Smooth muscle cell (in vitro differentiated cells): Measurements from ENCODE around the gene JPH3. TPM values are rescaled to one million over a fixed set of nuclear protein-coding genes. Genes with fewer than 3 reads are reported as not detected.

ENCODE experiments used
- DNase-seq: peaks from one replicate; lab custom pipeline; 2025; ENCODE audit not compliant: unreplicated experiment; lab: John Stamatoyannopoulos, UW
- H2AFZ ChIP-seq: fragments of 200-600 bp; sonication (generic); 2 replicates; pipeline ENCODE4 v1.6.0; 2016; ENCODE audit warnings: antibody characterized with exemption, low read depth, mild to moderate bottlenecking
- H3F3A ChIP-seq: fragments of 200-600 bp; sonication (generic); 2 replicates; pipeline ENCODE4 v1.6.0; 2017; ENCODE audit warnings: antibody characterized with exemption, low read depth
- H3K27ac ChIP-seq: fragments of 200-600 bp; sonication (generic); 2 replicates; pipeline ENCODE4 v1.5.1; 2016; ENCODE audit warnings: low read depth, mild to moderate bottlenecking
- H3K27me3 ChIP-seq: fragments of 200-600 bp; sonication (generic); 2 replicates; pipeline ENCODE4 v1.6.1; 2016; ENCODE audit warnings: low read depth, mild to moderate bottlenecking
- H3K36me3 ChIP-seq: fragments of 200-600 bp; sonication (generic); 2 replicates; pipeline ENCODE4 v1.5.1; 2016; ENCODE audit warnings: low read depth
- H3K4me1 ChIP-seq: fragments of 200-600 bp; sonication (generic); 2 replicates; pipeline ENCODE4 v1.5.1; 2016; ENCODE audit warnings: low read depth
- H3K4me2 ChIP-seq: fragments of 200-600 bp; sonication (generic); 2 replicates; pipeline ENCODE4 v1.6.0; 2016; ENCODE audit warnings: mild to moderate bottlenecking
- H3K4me3 ChIP-seq: fragments of 200-600 bp; sonication (generic); 2 replicates; pipeline ENCODE4 v1.5.1; 2016; ENCODE audit warnings: mild to moderate bottlenecking
- H3K79me2 ChIP-seq: fragments of 200-600 bp; sonication (generic); 2 replicates; pipeline ENCODE4 v1.6.0; 2016; ENCODE audit warnings: low read depth, mild to moderate bottlenecking
- H3K9ac ChIP-seq: fragments of 200-600 bp; sonication (generic); 2 replicates; pipeline ENCODE4 v1.6.0; 2016; ENCODE audit warnings: low read depth
- H3K9me3 ChIP-seq: fragments of 200-600 bp; sonication (generic); replicated peaks from 2 replicates; pipeline ENCODE4 v1.5.1; 2016; ENCODE audit warnings: low read depth
- H4K20me1 ChIP-seq: fragments of 200-600 bp; sonication (generic); 2 replicates; pipeline ENCODE4 v1.6.0; 2016; ENCODE audit warnings: low read depth
- WGBS: methylation state at CpG from one replicate; pipeline ENCODE4 v1.1.7; 2016; ENCODE audit warnings: low lambda C conversion rate; 5-methylcytosine and 5-hydroxymethylcytosine counted together
- polyA plus RNA-seq: library from polyadenylated mRNA; unstranded; fragments of >200 nt; fragmentation: Nextera tagmentation; extraction: Ambion mirVana; gene quantifications from 2 replicates; pipeline ENCODE4 v1.2.1, GENCODE V29; 2016
- total RNA-seq: library from RNA; depleted of rRNA; stranded (reverse); fragments of >200 nt; gene quantifications from 2 replicates; pipeline ENCODE4 v1.2.3, GENCODE V29; 2014
- TF ChIP-seq, protein P1 (sequence below): fragments of 200-600 bp; sonication (generic); IDR thresholded peaks from 2 replicates; pipeline ENCODE4 v1.5.1; 2017; ENCODE audit warnings: borderline replicate concordance, mild to moderate bottlenecking, antibody characterized with exemption; ENCODE audit not compliant: insufficient read depth, poor library complexity, severe bottlenecking

Gene JPH3
- total and polyA plus RNA-seq, 2 experiments from 2014 or later, result 2.1 to 2.4 TPM

DNA sequence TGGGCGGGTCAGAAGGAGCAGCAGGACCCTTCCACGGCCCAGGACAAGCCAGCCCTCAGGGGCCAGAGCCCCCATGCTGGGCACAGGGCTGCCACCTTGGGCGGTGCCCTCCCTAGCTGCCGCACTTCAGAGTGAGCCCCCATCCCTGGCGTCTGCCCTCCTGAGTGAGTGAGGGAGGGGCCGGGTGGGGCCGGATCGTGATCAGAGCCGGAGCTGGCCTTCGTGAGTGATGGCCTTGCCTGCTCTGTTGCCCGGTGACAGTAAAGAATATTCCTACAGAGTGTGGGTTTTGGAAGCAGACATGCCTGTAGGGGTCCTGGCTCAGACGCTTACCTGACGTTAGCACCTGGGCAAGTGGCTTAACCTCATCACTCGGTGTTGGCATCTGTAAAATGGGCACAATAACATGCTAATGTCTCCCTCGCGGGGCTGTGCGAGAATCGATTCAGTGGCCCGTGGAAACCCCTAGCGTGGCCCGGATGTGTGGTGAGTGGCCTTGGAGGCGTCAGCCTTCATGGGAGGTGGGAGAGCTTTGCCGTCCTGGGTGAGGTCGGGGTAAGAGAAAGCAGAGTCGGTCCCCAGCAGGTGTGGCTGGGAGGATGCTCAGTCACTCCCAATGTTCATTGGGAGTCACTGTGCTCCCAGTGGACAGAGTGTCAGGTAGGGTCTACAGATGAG lies 26.1 kb downstream of the JPH3 start:
- no peak overlapping the region for H2AFZ ChIP-seq
- no peak overlapping the region for H3K27ac ChIP-seq
- no peaks in the 10 kb centered on the region for H3K4me1 ChIP-seq
- no peak overlapping the region for H3K9ac ChIP-seq
- H3F3A ChIP-seq, result no peaks in the 10 kb centered on the region
- H3K9me3 ChIP-seq, result no peaks in the 10 kb centered on the region
- TF ChIP-seq, protein P1, sequence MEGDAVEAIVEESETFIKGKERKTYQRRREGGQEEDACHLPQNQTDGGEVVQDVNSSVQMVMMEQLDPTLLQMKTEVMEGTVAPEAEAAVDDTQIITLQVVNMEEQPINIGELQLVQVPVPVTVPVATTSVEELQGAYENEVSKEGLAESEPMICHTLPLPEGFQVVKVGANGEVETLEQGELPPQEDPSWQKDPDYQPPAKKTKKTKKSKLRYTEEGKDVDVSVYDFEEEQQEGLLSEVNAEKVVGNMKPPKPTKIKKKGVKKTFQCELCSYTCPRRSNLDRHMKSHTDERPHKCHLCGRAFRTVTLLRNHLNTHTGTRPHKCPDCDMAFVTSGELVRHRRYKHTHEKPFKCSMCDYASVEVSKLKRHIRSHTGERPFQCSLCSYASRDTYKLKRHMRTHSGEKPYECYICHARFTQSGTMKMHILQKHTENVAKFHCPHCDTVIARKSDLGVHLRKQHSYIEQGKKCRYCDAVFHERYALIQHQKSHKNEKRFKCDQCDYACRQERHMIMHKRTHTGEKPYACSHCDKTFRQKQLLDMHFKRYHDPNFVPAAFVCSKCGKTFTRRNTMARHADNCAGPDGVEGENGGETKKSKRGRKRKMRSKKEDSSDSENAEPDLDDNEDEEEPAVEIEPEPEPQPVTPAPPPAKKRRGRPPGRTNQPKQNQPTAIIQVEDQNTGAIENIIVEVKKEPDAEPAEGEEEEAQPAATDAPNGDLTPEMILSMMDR, result no peak
- H3K36me3 ChIP-seq, result no peaks in the 10 kb centered on the region
- H3K27me3 ChIP-seq, result no peaks in the 10 kb centered on the region
- DNase-seq, result no peak
- H3K4me3 ChIP-seq, result no peak overlapping the region
- H4K20me1 ChIP-seq, result peaks cover 3% of the 10 kb centered on the region
- no peaks in the 10 kb centered on the region for H3K79me2 ChIP-seq
- H3K4me2 ChIP-seq, result no peak overlapping the region
- 95% methylated on average over 24 of the region's 25 CpGs for WGBS

GRCh38 chr16:87628940-87629339 lies 26.6 kb downstream of the JPH3 start:
- Histone ChIP-seq H4K20me1 (peaks cover 3% of the 10 kb centered on the region), H3K9me3 (no peaks in the 10 kb centered on the region), H3K36me3 (no peaks in the 10 kb centered on the region), H3K4me1 (no peaks in the 10 kb centered on the region), H3K9ac (no peak overlapping the region), H2AFZ (no peak overlapping the region), H3K27ac (no peak overlapping the region), H3K27me3 (no peaks in the 10 kb centered on the region), H3K79me2 (no peaks in the 10 kb centered on the region), H3K4me2 (no peak overlapping the region), H3F3A (no peaks in the 10 kb centered on the region), H3K4me3 (no peak overlapping the region)
- DNase-seq, result no peak
- TF ChIP-seq, protein P1, result no peak
- WGBS, result 55% methylated on average over 7 of the region's 7 CpGs

DNA sequence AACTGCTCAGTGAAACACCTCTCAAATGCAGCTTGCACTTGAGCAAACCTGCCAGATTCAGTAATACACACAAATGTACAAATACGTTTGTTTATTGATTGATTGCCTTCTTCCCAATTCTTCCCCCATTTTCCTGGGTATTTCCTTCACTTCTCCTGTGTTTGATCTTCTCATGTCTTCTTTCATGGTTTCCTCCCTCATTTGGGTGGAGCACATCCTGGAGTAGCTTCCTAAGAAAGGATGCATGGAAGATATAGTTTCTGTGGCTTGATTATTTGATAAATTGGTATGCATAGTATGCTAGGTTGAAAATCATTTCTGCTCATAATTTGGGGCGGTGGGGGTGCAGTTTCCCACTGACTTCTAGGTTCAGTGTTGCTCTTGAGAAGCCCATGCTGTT lies 28.8 kb downstream of the JPH3 start:
- no peak for DNase-seq
- 92% methylated on average over 2 of the region's 2 CpGs for WGBS
- Histone ChIP-seq H2AFZ (no peak overlapping the region), H3K4me3 (no peak overlapping the region), H3K4me2 (no peak overlapping the region), H3K36me3 (no peaks in the 10 kb centered on the region), H3K4me1 (peaks cover 5% of the 10 kb centered on the region), H3K79me2 (no peaks in the 10 kb centered on the region), H4K20me1 (peaks cover 4% of the 10 kb centered on the region), H3K27ac (no peak overlapping the region), H3K9me3 (no peaks in the 10 kb centered on the region), H3F3A (no peaks in the 10 kb centered on the region), H3K9ac (no peak overlapping the region), H3K27me3 (no peaks in the 10 kb centered on the region)
- TF ChIP-seq, protein P1, result no peak

DNA sequence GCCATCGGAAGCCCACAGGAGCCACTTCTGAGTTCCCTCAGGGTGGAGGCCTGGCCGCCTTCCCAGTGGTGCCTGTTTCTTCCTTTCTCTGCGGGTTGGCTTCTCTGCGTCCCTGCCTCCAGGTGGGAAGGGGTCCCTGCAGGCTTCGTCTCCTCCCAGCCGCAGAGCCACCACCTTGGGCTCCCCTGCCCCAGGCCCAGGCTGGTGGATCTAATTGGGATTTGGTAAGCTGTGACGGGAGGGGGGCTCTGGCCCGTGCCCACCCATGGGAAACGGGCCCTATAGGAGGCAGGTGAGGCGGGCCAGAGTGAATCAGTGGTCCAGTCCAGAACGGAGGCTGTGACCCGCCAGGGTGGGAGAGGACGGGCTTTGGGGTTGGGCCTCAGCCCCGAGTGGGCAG lies 32.1 kb downstream of the JPH3 start:
- H3K4me2 ChIP-seq, result no peak overlapping the region
- H3K36me3 ChIP-seq, result no peaks in the 10 kb centered on the region
- H3K27ac ChIP-seq, result no peak overlapping the region
- H3F3A ChIP-seq, result no peaks in the 10 kb centered on the region
- TF ChIP-seq, protein P1, result no peak
- WGBS, result 92% methylated on average over 12 of the region's 14 CpGs
- no peaks in the 10 kb centered on the region for H3K9me3 ChIP-seq
- no peak overlapping the region for H3K4me3 ChIP-seq
- H2AFZ ChIP-seq, result no peak overlapping the region
- H4K20me1 ChIP-seq, result peaks cover 4% of the 10 kb centered on the region
- peaks cover 6% of the 10 kb centered on the region for H3K4me1 ChIP-seq
- DNase-seq, result no peak
- no peaks in the 10 kb centered on the region for H3K27me3 ChIP-seq
- H3K79me2 ChIP-seq, result no peaks in the 10 kb centered on the region
- no peak overlapping the region for H3K9ac ChIP-seq
